Hepatocyte (in vitro differentiated cells): ENCODE measurements around the gene FILIP1L. TPM values are rescaled to one million over a fixed set of nuclear protein-coding genes. Genes with fewer than 3 reads are reported as not detected.
A peak's percentile ranks its signal among the peaks of the same experiment; 100 is the strongest.

Experiments used
- DNase-seq: peaks from one replicate; pipeline ENCODE4 v3.0.0-alpha.2; 2016; ENCODE audit warnings: low spot score
- H2AFZ ChIP-seq: fragments of 200-600 bp; sonication (generic); 2 replicates; pipeline ENCODE4 v1.6.0; 2016; ENCODE audit warnings: antibody characterized with exemption, mild to moderate bottlenecking
- H3K27ac ChIP-seq: fragments of 200-600 bp; sonication (generic); 2 replicates; pipeline ENCODE4 v1.5.1; 2016; ENCODE audit warnings: mild to moderate bottlenecking
- H3K27me3 ChIP-seq: fragments of 200-600 bp; sonication (generic); 2 replicates; pipeline ENCODE4 v1.6.1; 2016
- H3K36me3 ChIP-seq: fragments of 200-600 bp; sonication (generic); replicated peaks from 2 replicates; pipeline ENCODE4 v1.5.1; 2016; ENCODE audit warnings: low read depth; ENCODE audit not compliant: insufficient read depth
- H3K4me1 ChIP-seq: fragments of 200-600 bp; sonication (generic); 2 replicates; pipeline ENCODE4 v1.5.1; 2016; ENCODE audit warnings: mild to moderate bottlenecking, moderate library complexity; ENCODE audit not compliant: insufficient read depth
- H3K4me2 ChIP-seq: fragments of 200-600 bp; sonication (generic); 2 replicates; pipeline ENCODE4 v1.6.0; 2016
- H3K4me3 ChIP-seq: fragments of 200-600 bp; sonication (generic); 2 replicates; pipeline ENCODE4 v1.5.1; 2016; ENCODE audit warnings: mild to moderate bottlenecking
- H3K79me2 ChIP-seq: fragments of 200-600 bp; sonication (generic); 2 replicates; pipeline ENCODE4 v1.6.0; 2017; ENCODE audit warnings: mild to moderate bottlenecking
- H3K9me2 ChIP-seq: fragments of 200-600 bp; sonication (generic); replicated peaks from 2 replicates; pipeline ENCODE4 v1.6.0; 2017; ENCODE audit warnings: mild to moderate bottlenecking; ENCODE audit not compliant: insufficient read depth
- H3K9me3 ChIP-seq: fragments of 200-600 bp; sonication (generic); 2 replicates; pipeline ENCODE4 v1.5.1; 2016; ENCODE audit warnings: low read depth, mild to moderate bottlenecking
- H4K20me1 ChIP-seq: fragments of 200-600 bp; sonication (generic); 2 replicates; pipeline ENCODE4 v1.6.0; 2016; ENCODE audit warnings: mild to moderate bottlenecking; ENCODE audit not compliant: insufficient read depth, poor library complexity, severe bottlenecking
- CTCF ChIP-seq: fragments of 200-600 bp; sonication (generic); IDR thresholded peaks from 2 replicates; pipeline ENCODE4 v1.5.1; 2016; ENCODE audit warnings: antibody characterized with exemption, mild to moderate bottlenecking; ENCODE audit not compliant: poor library complexity
- EZH2 ChIP-seq: fragments of 200-600 bp; sonication (generic); IDR thresholded peaks from 2 replicates; pipeline ENCODE4 v1.6.1; 2016; ENCODE audit warnings: antibody characterized with exemption, mild to moderate bottlenecking, borderline replicate concordance
- EZH2phosphoT487 ChIP-seq: fragments of 200-600 bp; sonication (generic); IDR thresholded peaks from one replicate; pipeline ENCODE4 v1.6.1; 2018; ENCODE audit warnings: antibody characterized with exemption, mild to moderate bottlenecking, low read depth, moderate library complexity; ENCODE audit not compliant: unreplicated experiment, severe bottlenecking
- WGBS: methylation state at CpG from one replicate; pipeline ENCODE4 v1.1.6; 2016; ENCODE audit warnings: low lambda C conversion rate; ENCODE audit errors: missing lambda C conversion rate; 5-methylcytosine and 5-hydroxymethylcytosine counted together
- polyA plus RNA-seq: library from polyadenylated mRNA; unstranded; fragments of >200 nt; fragmentation: Nextera tagmentation; extraction: Ambion mirVana; gene quantifications from 2 replicates; pipeline ENCODE4 v1.2.1, GENCODE V29; 2016
- total RNA-seq: library from RNA; depleted of rRNA; stranded (reverse); fragments of >200 nt; gene quantifications from 2 replicates; pipeline ENCODE4 v1.2.3, GENCODE V29; 2014

The FILIP1L gene
- total and polyA plus RNA-seq, 2 experiments from 2014 or later = 48.2 to 49.4 TPM

- Histone ChIP-seq H3K27me3 (no peaks in the 10 kb centered on the region), H4K20me1 (no peaks in the 10 kb centered on the region), H3K36me3 (no peaks in the 10 kb centered on the region), H3K9me3 (no peaks in the 10 kb centered on the region), H3K4me2 (no peak overlapping the region), H3K4me3 (no peak overlapping the region), H2AFZ (no peak overlapping the region), H3K27ac (peak overlapping the region; percentile 82), H3K4me1 (peaks cover 23% of the 10 kb centered on the region), H3K79me2 (no peaks in the 10 kb centered on the region), H3K9me2 (no peaks in the 10 kb centered on the region)
- DNase-seq = no peak
- TF ChIP-seq EZH2 = no peak
- no peak for TF ChIP-seq CTCF
- TF ChIP-seq EZH2phosphoT487 = no peak
Measured at GRCh38 chr3:100022506-100022905, 91.8 kb downstream of the FILIP1L start.

GRCh38 chr3:100020876-100021644, 93.2 kb downstream of the FILIP1L start:
- H3K4me1 ChIP-seq = peaks cover 23% of the 10 kb centered on the region
- H3K79me2 ChIP-seq = no peaks in the 10 kb centered on the region
- H3K9me2 ChIP-seq = no peaks in the 10 kb centered on the region
- no peak overlapping the region for H3K4me2 ChIP-seq
- no peaks in the 10 kb centered on the region for H3K27me3 ChIP-seq
- H3K4me3 ChIP-seq = no peak overlapping the region
- TF ChIP-seq CTCF (no peak), EZH2 (no peak)
- H4K20me1 ChIP-seq = no peaks in the 10 kb centered on the region
- no peak for DNase-seq
- H2AFZ ChIP-seq = no peak overlapping the region
- H3K36me3 ChIP-seq = no peaks in the 10 kb centered on the region
- no peak overlapping the region for H3K27ac ChIP-seq
- WGBS = 96% methylated on average over 9 of the region's 9 CpGs
- no peaks in the 10 kb centered on the region for H3K9me3 ChIP-seq

GRCh38 chr3:100019719-100020118, 94.6 kb downstream of the FILIP1L start:
- Histone ChIP-seq H3K4me1 (peaks cover 18% of the 10 kb centered on the region), H2AFZ (no peak overlapping the region), H3K9me2 (no peaks in the 10 kb centered on the region), H3K4me2 (no peak overlapping the region), H3K36me3 (no peaks in the 10 kb centered on the region), H3K27ac (no peak overlapping the region), H4K20me1 (no peaks in the 10 kb centered on the region), H3K9me3 (peaks cover 7% of the 10 kb centered on the region), H3K4me3 (no peak overlapping the region), H3K79me2 (no peaks in the 10 kb centered on the region), H3K27me3 (no peaks in the 10 kb centered on the region)
- no peak for DNase-seq
- 90% methylated on average over 1 of the region's 1 CpG for WGBS
- no peak for TF ChIP-seq CTCF
- TF ChIP-seq EZH2phosphoT487 = no peak
- no peak for TF ChIP-seq EZH2

- TF ChIP-seq CTCF (no peak), EZH2 (no peak), EZH2phosphoT487 (no peak)
- peaks cover 7% of the 10 kb centered on the region for H3K9me3 ChIP-seq
- H3K79me2 ChIP-seq = no peaks in the 10 kb centered on the region
- H3K27me3 ChIP-seq = no peaks in the 10 kb centered on the region
- H3K4me2 ChIP-seq = no peak overlapping the region
- H3K4me1 ChIP-seq = peaks cover 8% of the 10 kb centered on the region
- H2AFZ ChIP-seq = no peak overlapping the region
- no peaks in the 10 kb centered on the region for H3K36me3 ChIP-seq
- no peak overlapping the region for H3K27ac ChIP-seq
- no peaks in the 10 kb centered on the region for H4K20me1 ChIP-seq
- H3K9me2 ChIP-seq = no peaks in the 10 kb centered on the region
- H3K4me3 ChIP-seq = no peak overlapping the region
- DNase-seq = no peak
Measured at GRCh38 chr3:100018806-100019205, 95.5 kb downstream of the FILIP1L start.
